Measurements from ENCODE around the gene PTPRN2. TPM values are rescaled to one million over a fixed set of nuclear protein-coding genes. Genes with fewer than 3 reads are reported as not detected.

Gene PTPRN2
- total and polyA plus RNA-seq, 2 experiments from 2014 or later = 0.28 TPM; not detected in 1

GRCh38 chr7:157861031-157861491 is 726.6 kb downstream of the PTPRN2 start:
- Histone ChIP-seq H3K4me3 (no peak overlapping the region), H3K36me3 (no peaks in the 10 kb centered on the region), H3K9me3 (ENCODE audit: low read depth) (no peaks in the 10 kb centered on the region), H3K4me1 (ENCODE audit: low read depth) (no peaks in the 10 kb centered on the region), H3K27me3 (no peaks in the 10 kb centered on the region), H3K27ac (no peak overlapping the region)
- TF ChIP-seq, protein P1, sequence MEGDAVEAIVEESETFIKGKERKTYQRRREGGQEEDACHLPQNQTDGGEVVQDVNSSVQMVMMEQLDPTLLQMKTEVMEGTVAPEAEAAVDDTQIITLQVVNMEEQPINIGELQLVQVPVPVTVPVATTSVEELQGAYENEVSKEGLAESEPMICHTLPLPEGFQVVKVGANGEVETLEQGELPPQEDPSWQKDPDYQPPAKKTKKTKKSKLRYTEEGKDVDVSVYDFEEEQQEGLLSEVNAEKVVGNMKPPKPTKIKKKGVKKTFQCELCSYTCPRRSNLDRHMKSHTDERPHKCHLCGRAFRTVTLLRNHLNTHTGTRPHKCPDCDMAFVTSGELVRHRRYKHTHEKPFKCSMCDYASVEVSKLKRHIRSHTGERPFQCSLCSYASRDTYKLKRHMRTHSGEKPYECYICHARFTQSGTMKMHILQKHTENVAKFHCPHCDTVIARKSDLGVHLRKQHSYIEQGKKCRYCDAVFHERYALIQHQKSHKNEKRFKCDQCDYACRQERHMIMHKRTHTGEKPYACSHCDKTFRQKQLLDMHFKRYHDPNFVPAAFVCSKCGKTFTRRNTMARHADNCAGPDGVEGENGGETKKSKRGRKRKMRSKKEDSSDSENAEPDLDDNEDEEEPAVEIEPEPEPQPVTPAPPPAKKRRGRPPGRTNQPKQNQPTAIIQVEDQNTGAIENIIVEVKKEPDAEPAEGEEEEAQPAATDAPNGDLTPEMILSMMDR (IDR thresholded peaks at IDR 0.05; ENCODE audit: low read depth, low read length) = no peak
- no peak for DNase-seq (ENCODE audit: low read depth in 1 of 2, low spot score in 1 of 2)

DNA sequence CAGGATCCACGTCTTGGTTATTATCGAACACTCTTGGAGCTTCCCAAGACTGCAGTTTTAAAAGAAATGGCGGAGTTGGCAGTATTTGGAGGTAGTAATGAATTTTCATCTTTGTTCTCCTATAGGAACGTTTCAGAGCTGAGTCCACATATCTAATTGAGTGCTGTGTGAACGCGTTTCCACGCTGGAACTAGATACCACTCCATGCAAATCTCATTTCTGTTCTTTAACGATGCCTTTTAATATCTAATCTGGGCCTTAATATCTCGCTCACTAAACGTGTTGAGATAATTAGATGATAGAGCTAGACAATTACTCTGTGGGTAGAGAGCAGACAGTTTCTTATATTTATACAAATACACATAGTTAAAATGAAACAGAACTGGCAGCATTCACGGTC is 727.2 kb downstream of the PTPRN2 start:
- H3K27ac ChIP-seq = no peak overlapping the region

DNA sequence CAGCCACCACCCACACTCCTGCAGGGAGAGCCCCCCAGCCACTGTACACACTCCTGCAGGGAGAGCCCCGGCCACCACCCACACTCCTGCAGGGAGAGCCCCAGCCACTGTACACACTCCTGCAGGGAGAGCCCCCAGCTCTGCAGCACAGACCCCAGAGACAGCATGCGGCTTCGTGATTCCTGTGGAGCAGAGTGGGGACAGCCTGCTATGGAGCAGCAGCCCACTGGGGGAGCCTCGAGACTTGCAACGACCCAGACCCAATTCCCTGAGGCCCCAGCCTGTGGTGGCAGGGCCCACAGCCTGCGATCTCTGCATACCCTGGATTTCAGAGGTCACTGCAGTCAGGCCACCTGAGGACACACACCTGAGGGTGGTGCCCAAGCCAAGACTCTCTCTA is 727.7 kb downstream of the PTPRN2 start:
- no peak overlapping the region for H3K27ac ChIP-seq
- no peaks in the 10 kb centered on the region for H3K27me3 ChIP-seq
- no peak overlapping the region for H3K4me3 ChIP-seq
- H3K4me1 ChIP-seq (ENCODE audit: low read depth) = no peaks in the 10 kb centered on the region
- DNase-seq (ENCODE audit: low read depth in 1 of 2, low spot score in 1 of 2) = no peak
- H3K9me3 ChIP-seq (ENCODE audit: low read depth) = no peaks in the 10 kb centered on the region
- TF ChIP-seq, protein P1 (IDR thresholded peaks at IDR 0.05; ENCODE audit: low read depth, low read length) = no peak
- no peaks in the 10 kb centered on the region for H3K36me3 ChIP-seq

More for the DNA sequence above, 727.2 kb downstream of the PTPRN2 start:
- DNase-seq (ENCODE audit: low read depth in 1 of 2, low spot score in 1 of 2) = no peak
- Histone ChIP-seq H3K9me3 (ENCODE audit: low read depth) (no peaks in the 10 kb centered on the region), H3K27me3 (no peaks in the 10 kb centered on the region), H3K36me3 (no peaks in the 10 kb centered on the region), H3K4me3 (no peak overlapping the region), H3K4me1 (ENCODE audit: low read depth) (no peaks in the 10 kb centered on the region)
- TF ChIP-seq, protein P1 (IDR thresholded peaks at IDR 0.05; ENCODE audit: low read depth, low read length) = no peak

DNA sequence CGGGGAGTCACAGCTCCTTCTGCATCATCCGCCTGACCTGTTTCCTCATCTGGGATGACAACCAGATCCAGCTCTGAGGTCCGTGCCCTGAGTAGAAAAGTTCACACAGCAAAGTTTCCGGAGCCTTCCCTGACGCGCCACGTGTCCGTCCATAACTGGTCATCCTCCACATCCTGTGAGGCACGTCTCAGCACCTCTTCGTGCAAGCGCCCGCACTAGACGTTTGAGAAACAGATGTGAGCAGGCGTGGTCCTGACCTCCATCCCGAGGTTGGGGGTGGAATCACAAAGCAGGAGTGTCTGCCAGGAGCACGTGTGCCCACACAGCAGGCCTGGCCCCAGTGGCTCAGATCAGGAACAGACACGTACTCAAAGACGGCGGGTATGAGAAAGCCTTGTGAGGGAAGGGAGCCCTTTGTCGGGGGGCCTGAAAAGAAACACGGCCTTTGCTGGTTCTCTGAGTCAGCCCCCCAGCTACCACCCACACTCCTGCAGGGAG is 730.0 kb downstream of the PTPRN2 start:
- Histone ChIP-seq H3K4me1 (ENCODE audit: low read depth) (no peaks in the 10 kb centered on the region), H3K9me3 (ENCODE audit: low read depth) (no peaks in the 10 kb centered on the region), H3K36me3 (no peaks in the 10 kb centered on the region), H3K27ac (no peak overlapping the region), H3K27me3 (no peaks in the 10 kb centered on the region), H3K4me3 (no peak overlapping the region)
- TF ChIP-seq, protein P1 (IDR thresholded peaks at IDR 0.05; ENCODE audit: low read depth, low read length) = no peak
- DNase-seq (ENCODE audit: low read depth in 1 of 2, low spot score in 1 of 2) = no peak

- TF ChIP-seq, protein P1 (IDR thresholded peaks at IDR 0.05; ENCODE audit: low read depth, low read length) = no peak
- H3K4me3 ChIP-seq = no peak overlapping the region
- no peaks in the 10 kb centered on the region for H3K36me3 ChIP-seq
- no peaks in the 10 kb centered on the region for H3K9me3 ChIP-seq (ENCODE audit: low read depth)
- H3K27me3 ChIP-seq = no peaks in the 10 kb centered on the region
- no peak for DNase-seq (ENCODE audit: low read depth in 1 of 2, low spot score in 1 of 2)
- no peak overlapping the region for H3K27ac ChIP-seq
- H3K4me1 ChIP-seq (ENCODE audit: low read depth) = no peaks in the 10 kb centered on the region
These were observed 730.6 kb downstream of the PTPRN2 start for GRCh38 chr7:157856873-157857577.

Measured in cardiac muscle cell (in vitro differentiated cells and primary cell).